ENCODE results near the gene SAMD4B.

GRCh38 chr19:39318071-39318470 is 24.1 kb upstream of the SAMD4B start:
- TF ChIP-seq, protein P1, sequence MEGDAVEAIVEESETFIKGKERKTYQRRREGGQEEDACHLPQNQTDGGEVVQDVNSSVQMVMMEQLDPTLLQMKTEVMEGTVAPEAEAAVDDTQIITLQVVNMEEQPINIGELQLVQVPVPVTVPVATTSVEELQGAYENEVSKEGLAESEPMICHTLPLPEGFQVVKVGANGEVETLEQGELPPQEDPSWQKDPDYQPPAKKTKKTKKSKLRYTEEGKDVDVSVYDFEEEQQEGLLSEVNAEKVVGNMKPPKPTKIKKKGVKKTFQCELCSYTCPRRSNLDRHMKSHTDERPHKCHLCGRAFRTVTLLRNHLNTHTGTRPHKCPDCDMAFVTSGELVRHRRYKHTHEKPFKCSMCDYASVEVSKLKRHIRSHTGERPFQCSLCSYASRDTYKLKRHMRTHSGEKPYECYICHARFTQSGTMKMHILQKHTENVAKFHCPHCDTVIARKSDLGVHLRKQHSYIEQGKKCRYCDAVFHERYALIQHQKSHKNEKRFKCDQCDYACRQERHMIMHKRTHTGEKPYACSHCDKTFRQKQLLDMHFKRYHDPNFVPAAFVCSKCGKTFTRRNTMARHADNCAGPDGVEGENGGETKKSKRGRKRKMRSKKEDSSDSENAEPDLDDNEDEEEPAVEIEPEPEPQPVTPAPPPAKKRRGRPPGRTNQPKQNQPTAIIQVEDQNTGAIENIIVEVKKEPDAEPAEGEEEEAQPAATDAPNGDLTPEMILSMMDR (conservative IDR thresholded peaks at IDR 0.05; ENCODE audit: low read depth, low read length), result no peak
- TF ChIP-seq EZH2phosphoT487 (IDR thresholded peaks at IDR 0.05; ENCODE audit: borderline replicate concordance, low read length) (no peak), EZH2 (IDR thresholded peaks at IDR 0.05; ENCODE audit: low read length, unreplicated experiment) (no peak)

Data from PC-3 (cell line).